A549 treated with Hydrocortisone at 1 μM for 4 hours (cell line): ENCODE data around the gene ARFGAP2. TPM values are rescaled to one million over a fixed set of nuclear protein-coding genes. Genes with fewer than 3 reads are reported as not detected.

Experiments
- total RNA-seq: library from RNA; stranded (reverse); fragments of 200-300 nt; extraction: Qiagen RNA extraction; gene quantifications from 5 replicates; pipeline ENCODE4 v1.2.3, GENCODE V29; 2022

The ARFGAP2 gene
- total RNA-seq: 28.5 to 37.3 TPM (median 28.7 TPM) in 5 replicates

GRCh38 chr11:47176328-47177228 lies at the start of gene ARFGAP2:
TSS of gene ARFGAP2 (minus strand) at chr11:47176879. CDS start at chr11:47176853, 26 bp downstream.

GRCh38 chr11:47186076-47186699 lies 9.5 kb upstream of the ARFGAP2 start, which contains the start of gene PACSIN3:
TSS of gene PACSIN3 (minus strand) at chr11:47186434. CDS start at chr11:47182727, 3,707 bp downstream.

Other genes starting within 250 kb of the ARFGAP2 start
- gene CSTPP1, start 240.1 kb downstream of the ARFGAP2 start, total RNA-seq: 27.9 to 34.8 TPM (median 30.6 TPM) in 5 replicates
- gene PACSIN3, start 9.6 kb upstream of the ARFGAP2 start, total RNA-seq: 22.5 to 27.2 TPM (median 26.3 TPM) in 5 replicates
- 72.0 to 89.1 TPM (median 78.8 TPM) in 5 replicates for gene DDB2, start 38.1 kb upstream of the ARFGAP2 start, total RNA-seq
- 20.3 to 33.0 TPM (median 21.2 TPM) in 5 replicates for gene ACP2, start 71.9 kb upstream of the ARFGAP2 start, total RNA-seq
- gene NR1H3, start 81.1 kb upstream of the ARFGAP2 start, total RNA-seq: 6.8 to 11.4 TPM (median 11.3 TPM) in 5 replicates
- gene MADD, start 93.3 kb upstream of the ARFGAP2 start, total RNA-seq: 19.1 to 24.2 TPM (median 19.5 TPM) in 5 replicates
- gene MYBPC3, start 175.8 kb upstream of the ARFGAP2 start, total RNA-seq: 0.06 to 0.07 TPM (median 0.06 TPM) in 4 of 5 replicates, not detected in the other
- 0.08 to 0.20 TPM (median 0.14 TPM) in 3 of 5 replicates, not detected in the others for gene SPI1, start 201.7 kb upstream of the ARFGAP2 start, total RNA-seq
- 48.2 to 63.7 TPM (median 53.8 TPM) in 5 replicates for gene SLC39A13, start 231.7 kb upstream of the ARFGAP2 start, total RNA-seq
- gene PSMC3, start 249.6 kb upstream of the ARFGAP2 start, total RNA-seq: 185 to 242 TPM (median 190 TPM) in 5 replicates